Fibroblast of skin of back (primary cell): Measurements from ENCODE around the gene GRAMD1C. TPM values are rescaled to one million over a fixed set of nuclear protein-coding genes. Genes with fewer than 3 reads are reported as not detected.
"Not testable (repeated sequence)": the region's sequence is repeated elsewhere in the genome, so short reads cannot be mapped to it uniquely, and the experiment has no call there.

ENCODE experiments used
- DNase-seq: peaks from one replicate; pipeline ENCODE4 v3.0.0-alpha.2; 2013
- polyA plus RNA-seq, 2 experiments: library from polyadenylated mRNA; unstranded; fragments of 120-200 nt; gene quantifications; one replicate each; pipeline ENCODE4 v1.2.1, GENCODE V29; 2013; ENCODE audit not compliant: insufficient read length in 2 of 2

The GRAMD1C gene
- polyA plus RNA-seq (2013, experiment 1 of 2; ENCODE audit: insufficient read length) = 1.9 TPM
- polyA plus RNA-seq (2013, experiment 2 of 2; ENCODE audit: insufficient read length) = 1.9 TPM

DNA sequence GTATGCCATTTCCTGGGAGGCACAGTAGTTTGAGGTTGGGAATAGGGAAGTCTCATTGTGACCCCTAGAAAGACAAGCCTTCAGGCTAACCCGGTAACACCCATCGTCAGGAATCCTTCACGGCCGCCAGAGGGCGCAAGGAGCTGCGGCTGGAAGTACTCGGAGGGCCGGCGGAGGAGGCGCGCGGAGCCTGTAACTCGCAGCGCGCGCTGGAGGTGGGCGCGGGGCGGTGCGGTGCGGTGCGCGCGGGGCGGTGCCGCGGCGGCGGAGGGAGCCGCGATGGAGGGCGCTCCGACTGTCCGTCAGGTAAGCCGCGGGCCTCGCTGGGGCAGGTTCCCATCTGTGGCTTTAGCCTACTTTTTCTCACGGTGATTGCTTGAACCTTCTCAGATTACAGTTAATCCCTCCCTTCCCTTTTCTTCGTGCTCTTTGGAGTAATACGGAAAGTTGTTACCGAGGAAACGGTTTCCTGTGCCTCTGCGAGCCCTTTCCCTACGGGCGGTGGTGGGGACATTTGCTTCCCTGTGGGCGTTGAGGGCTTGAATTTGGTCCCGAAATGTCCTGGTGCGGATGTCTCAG lies at the start of gene GRAMD1C:
GRAMD1C (plus strand) TSS at position 158 of the 579 bp plus-strand sequence; CDS start at position 280, 122 bp downstream.
- DNase-seq = peak; percentile 86

DNA sequence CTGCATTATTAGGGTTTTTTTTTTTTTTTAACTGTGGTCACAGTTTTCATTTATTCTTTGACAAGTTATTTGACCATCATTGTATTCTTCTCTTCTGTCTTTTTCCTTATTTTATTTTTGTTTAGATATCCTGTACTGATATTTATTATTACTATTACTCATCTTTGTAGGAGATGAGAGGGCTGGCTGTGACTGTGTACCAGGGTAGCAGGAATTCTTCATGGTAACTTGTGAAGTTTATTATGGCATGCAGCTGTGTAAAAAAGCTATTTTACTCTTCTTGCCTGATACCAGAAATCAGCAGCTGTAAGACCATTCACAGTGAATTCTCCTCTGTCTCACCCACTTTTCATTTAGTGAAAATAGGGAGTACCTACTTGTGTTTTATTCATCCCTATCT lies 47.2 kb upstream of the GRAMD1C start:
- DNase-seq = peak; percentile 10

DNA sequence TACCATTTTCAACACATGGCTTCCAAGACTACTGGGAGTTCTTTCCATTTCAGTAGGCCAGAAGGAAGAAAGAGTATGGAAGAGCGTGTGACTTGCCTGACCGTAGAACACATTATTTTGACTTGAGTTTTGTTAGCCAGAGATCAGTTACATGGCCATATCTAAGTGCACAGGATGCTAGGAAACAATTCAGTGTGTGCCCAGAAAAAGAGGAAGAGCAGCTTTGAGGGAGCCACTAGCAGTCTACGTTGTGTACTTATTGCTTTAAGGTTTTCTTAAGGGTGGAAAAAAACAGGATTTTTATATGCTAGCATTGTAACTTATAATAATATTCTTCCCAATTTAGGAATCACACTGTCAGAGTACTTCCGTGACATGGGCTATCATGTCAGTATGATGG lies 44.1 kb upstream of the GRAMD1C start:
- no peak for DNase-seq

DNA sequence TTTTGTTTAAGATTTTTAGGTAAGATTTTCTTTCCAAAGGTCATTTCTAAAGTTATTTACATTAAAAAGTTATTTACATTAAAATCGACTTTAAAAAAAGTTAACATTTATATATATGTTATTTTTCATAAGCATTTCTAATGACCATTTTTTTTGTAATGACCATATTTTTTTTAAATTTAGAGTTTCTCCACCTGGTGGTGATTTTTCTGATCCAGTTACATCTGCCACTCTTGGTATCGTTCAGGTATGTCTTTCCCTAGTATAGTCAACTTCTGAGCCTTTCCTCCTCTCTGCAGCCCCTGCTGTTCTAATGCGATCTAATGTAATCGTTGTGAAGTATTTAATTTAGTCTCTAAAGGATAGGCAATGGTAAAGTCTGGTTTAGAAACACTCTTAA lies 42.9 kb upstream of the GRAMD1C start:
- no peak for DNase-seq

DNA sequence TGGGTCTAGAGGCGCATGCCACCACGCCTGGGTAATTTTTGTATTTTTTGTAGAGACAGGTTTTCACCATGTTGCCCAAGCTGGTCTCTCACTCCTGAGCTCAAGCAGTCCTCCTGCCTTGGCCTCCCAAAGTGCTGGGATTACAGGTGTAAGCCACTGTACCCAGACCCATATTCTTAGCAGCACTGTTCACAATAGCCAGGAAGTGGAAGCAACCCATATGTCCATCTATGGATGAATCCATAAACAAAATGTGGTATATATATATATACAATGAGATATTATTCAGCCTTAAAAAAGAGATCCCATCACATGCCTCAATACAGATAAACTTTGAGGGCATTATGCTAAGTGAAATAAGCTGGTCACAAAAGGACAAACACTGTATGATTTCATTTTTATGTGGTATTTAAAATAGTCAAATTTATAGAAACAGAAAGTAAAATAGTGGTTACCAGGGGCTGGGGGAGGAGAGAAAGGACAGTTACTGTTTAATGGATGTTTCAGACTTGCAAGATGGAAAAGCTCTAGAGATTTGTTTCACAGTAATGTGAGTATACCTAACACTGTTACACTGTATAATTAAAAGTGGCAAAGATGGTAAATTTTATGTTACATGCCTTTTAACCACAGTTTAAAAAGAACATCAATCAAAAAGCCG lies 35.7 kb upstream of the GRAMD1C start:
- no peak for DNase-seq

DNA sequence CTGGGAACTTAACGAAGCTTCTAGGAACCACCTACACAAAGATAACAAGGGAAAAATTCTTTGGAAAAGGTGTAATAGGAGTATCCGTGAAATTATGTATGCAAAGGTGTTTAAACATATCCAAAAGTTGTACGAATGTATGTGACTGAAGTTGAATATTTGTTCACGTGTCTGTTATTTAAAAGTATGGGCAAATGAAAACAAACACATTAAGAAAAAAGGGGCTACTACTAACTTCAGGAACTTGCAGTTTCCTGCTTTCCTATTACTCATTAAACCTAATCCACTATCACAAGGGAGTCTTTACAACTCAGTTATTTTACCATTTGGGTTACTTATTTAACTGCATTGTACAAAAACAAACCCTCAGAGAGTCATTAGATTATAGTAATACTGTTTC lies 33.9 kb upstream of the GRAMD1C start:
- no peak for DNase-seq

DNA sequence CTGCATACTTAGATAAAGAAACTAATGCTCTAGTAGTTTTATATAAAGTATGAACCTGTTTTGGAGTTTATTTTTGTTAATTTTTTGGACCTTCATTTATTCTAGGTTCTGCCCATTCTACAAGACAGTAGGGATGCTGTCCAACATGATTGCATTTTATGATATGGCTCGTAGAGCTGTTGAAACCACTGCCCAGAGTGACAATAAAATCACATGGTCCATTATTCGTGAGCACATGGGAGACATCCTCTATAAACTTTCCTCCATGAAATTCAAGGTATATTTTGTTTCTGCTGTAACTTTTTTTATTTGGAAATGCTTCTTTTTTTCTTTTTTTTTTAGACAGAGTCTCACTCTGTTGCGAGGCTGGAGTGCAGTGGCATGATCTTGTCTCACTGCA lies 33.3 kb upstream of the GRAMD1C start:
- no peak for DNase-seq

DNA sequence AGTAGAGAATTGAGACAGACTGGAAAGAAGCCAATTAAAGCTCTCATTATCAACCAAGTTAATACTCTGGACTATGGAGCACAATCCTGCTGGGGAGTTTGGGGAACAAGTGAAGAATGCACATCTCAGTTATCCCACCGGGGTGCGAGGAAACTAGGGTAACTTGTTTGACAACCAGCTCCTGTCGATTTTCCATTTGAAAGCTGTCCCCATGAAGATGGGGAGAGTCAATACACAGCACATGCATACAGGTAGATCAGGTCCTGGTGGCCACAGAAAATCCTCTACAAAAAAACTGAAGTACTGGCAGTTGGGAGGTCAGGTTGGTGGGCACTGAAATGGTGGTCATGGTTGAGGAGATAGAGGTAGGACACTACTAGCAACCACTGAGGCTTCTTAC lies 25.7 kb upstream of the GRAMD1C start:
- no peak for DNase-seq

DNA sequence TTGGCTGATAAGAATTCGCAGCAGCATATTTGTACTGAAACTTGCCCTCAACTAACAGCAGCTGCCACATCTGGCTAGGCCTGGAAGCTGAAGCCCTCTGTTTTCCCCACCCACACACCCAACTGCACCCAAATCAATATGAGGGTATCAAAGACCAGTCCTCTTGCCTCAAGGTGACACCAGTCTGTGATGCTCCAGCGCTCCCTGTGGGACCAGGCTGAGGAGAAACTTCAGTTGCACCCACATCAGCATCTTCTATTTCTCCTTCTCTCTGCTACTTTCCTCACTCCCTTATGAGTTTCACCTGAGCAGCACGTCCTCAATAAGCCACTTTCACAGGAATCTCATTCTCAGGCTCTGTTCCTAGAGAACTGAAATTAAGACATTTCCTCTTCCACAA lies 18.7 kb upstream of the GRAMD1C start:
- DNase-seq = no peak

DNA sequence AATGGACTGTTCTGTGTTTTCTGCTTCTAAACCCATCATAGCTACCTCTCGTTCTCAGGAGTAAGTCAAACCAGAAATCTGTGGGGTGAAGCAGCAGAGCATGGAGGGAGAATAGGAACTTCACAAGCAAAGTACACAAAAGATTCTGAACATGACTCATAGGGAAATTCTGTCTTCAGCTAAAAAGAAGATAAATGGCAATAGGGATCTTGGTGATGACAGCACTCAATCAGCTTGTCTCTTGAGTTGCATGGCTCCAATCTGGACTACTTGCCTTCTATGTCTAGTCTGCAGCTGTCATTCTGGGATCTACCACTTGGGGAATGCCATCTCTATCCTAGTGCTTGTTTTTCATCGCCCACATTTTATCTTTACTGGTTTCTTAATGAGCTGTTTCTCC lies 13.5 kb upstream of the GRAMD1C start:
- DNase-seq = peak; percentile 30

DNA sequence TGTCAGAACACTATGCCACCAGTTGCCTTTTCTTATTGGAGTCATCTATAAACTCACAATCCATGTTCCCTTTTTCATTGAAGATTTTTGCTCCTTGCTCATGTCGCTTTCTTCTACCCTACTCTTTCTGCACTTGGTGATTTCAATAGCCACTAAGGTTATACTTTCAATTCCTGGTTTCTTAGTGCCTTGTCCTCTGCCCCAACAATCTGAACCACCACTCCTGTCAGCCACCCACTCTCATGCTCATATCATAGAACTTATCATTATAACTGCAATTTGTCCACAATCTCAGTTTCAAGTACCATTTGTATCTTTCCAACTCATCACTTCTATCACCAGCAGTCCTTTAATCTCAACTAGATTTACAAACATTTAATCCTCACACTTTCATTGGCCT lies 10.0 kb upstream of the GRAMD1C start:
- DNase-seq = no peak

DNA sequence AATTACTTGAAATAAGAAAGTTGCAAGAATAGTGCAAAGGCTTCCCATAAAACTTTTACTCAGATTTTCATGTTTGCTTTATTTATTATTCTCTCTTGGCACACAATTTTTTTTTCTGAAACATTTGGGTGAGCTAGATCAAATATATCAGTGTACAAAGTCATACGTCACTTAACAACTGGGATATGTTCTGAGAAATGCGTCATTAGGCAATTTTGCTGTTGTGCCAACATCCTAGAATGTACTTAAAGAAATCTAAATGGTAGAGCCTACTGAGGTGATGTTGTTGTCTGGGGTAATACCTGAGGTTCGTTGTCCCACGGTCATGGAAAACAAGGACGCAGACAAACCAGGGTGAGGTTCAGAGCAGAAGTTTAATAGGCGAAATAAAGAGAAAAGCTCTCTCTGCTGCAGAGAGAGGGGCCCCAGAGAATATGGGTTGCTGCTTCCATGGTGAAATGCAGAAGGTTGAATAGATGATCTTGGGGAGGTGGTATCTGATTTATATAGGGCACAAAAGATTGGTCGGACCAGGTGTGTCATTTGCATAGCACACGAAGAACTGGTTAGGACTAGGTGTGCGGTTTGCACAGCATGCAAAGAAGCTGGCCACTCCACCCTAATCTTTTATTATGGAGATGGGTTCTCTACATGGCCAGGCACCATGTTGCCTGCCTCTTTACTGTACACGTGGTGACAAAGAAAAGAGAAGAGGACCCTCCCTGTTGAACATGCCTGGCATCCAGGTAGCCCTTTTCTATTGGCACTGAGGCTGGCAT lies 8.8 kb upstream of the GRAMD1C start:
- no peak for DNase-seq

DNA sequence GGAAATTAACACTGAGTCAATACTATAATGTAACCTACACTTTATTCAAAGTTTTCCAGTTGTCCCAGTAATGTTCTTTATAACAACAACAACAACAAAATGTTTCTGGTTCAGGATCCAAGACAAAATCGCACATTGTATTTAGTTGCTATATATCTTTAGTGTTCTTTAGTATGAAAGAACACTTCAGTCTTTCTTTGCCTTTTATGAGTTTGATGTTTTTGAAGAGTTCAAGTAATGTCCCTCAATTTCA lies 7.6 kb upstream of the GRAMD1C start:
- no peak for DNase-seq

DNA sequence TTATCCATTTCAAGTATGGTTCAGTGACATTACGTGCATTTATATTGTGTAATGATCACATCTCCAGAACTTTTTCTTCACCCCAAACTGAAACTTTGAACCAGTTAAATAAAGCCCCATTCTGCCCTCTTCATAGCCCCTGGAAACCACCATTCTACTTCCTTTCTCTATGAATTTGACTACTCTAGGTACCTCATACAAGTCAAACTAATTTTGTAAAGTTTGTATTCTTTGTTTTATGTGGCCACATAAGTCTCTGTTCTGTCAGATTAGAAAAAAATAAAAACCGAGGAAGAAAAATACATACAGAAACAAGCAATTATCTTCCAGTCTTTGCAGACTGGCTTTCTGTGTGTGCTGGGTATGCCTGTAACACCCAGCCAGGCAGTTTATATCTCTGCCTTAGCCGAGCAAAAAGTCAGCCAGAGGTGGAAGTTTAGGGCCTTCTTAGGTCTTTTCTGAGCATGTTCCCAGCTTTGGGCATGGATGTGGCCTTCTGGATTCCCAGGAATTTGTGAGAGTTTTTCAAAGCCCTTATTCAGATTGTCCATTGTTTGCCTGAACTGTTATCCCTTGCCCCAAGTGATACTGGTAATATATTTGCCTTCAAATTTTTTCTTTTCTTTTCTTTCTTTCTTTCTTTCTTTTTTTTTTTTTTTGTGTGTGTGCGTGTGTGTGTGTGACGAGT lies 6.0 kb upstream of the GRAMD1C start:
- DNase-seq = peak; percentile 53

DNA sequence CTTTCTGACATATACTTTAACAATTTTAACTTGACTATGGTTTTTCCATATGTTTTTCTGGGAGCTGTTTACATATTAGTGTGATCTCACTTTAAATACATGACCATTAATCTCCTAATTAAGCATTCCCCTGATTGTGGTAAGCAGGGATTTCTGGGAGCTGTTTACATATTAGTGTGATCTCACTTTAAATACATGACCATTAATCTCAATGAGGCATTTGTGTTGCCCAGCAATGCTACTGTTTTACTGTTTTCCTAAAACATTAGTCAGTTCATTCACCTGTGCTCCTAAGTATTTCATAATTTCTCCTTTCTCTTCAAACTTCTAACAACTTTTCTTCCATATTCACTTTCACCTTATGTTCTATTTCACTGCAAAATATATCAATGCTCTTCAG lies 3.6 kb upstream of the GRAMD1C start:
- no peak for DNase-seq

DNA sequence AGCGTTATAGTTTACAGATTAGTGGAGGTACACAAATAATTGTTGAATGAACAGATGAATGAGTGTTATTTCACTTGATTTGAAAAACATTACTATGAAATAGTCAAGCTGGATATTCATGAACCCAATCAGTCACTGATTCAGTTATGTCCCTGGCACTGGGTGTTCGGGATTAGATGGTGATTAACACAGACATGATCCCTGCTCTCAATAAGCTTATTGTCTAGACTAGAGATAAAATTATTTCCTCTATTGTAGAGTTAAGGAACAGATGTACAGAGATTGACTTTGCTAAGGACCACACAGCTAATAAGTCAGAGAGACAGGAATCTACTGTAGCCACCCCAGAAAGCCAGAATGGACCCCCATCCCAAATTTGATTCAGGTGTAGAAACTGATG lies 963 bp downstream of the GRAMD1C start:
- DNase-seq = no peak

DNA sequence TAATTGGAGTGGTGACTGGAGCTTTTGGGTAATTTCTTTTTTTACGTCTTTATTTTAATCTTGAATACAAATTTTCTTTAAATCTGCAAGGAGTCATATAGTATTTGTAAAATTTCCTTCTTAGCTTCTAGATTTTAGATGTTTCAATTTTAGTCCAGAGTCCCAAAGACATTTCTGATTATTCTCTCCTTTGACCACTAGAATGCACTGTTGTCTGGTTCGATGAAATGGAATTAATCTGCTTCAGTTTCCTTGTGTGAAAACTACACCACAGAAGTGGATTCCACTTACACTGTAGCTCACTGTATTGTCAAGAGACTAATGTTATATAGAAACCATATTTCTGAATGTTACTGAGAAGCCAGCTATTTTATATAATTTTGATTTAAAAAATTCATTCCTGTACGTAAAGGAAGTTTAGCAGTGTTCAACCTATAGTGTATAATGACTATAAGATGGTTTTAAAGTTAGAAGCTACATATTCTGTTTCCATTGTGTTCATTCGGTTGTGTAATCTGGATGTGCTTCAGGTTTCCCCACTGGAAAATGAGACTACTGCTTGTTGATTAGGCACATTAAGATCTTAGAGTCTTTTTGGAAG lies 6.1 kb downstream of the GRAMD1C start:
- peak; percentile 50 for DNase-seq

DNA sequence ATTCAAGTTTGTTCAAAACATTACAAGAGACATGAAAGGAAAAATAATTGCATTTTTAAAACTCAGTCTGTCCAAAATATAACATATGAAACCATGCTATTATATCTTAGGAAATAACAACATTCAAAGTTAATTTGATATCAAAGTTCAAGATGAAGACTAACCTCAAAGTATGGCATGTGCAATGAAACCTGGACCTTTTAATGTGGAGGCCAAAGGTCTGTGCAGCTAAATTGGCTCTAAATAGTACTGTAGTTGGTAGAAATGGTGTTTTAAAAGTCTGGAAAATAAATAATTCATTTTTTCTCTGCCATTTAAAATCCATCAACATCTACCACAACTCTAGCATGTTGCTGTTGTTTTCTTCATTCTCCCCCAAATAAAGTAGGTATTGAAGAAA lies 8.7 kb downstream of the GRAMD1C start:
- DNase-seq = no peak

DNA sequence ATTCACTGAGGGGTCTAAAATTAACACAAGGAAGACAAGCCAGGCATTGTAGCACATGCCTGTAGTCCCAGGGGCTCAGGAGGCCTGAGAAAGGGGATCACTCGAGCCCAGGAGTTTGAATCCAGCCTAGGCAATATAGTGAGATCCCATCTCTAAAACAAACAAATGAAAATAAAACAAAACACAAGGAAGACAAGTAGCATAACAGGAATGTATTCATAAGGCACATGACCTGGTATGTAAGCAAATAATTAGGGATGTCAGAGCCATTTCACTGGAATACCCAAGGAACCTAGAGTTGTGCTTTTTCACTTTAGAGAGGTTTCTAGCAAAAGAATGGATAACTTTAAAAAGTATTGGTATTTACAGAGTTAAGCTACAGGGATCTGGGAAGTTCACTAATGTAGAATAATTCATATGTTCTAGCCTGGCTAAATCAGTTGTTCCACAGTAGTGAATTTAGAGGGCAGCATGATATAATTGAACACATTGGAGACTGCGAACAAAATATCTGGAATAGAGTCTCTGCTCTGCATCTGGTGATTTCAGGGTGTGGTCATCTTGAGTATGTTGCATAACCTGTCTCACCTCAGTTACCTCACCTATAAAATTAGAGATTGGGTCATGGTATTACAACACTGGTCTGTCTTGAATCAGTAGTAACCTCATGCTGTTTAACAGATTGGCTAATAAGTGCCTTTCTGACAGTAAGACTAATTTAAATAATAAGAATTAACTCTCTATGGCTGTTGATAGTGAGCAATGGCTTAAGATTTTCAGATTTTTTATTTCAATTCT lies 9.3 kb downstream of the GRAMD1C start:
- peak; percentile 7 for DNase-seq

DNA sequence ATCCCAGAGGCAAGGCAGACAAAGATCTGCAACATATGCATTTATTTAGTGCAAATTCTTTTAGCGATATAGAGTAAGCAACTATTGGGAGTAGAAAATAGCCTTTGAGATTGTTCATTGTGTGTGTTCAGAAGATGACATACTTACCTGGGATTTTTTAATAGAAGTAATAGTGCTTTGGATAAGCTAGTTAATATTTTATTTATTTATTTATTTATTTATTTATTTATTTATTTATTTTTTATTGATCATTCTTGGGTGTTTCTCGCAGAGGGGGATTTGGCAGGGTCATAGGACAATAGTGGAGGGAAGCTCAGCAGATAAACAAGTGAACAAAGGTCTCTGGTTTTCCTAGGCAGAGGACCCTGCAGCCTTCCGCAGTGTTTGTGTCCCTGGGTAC lies 10.5 kb downstream of the GRAMD1C start:
- DNase-seq = not testable (repeated sequence)

DNA sequence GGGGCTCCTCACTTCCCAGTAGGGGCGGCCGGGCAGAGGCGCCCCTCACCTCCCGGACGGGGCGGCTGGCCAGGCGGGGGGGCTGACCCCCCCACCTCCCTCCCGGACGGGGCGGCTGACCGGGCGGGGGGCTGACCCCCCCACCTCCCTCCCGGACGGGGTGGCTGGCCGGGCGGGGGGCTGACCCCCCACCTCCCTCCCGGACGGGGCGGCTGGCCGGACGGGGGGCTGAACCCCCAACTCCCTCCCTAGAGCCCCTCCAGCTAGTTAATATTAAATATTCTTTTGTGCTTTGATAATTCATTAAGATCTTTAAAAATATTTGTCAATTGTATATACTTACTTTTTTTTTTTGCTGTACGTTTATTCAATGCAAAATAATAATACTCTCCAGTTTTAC lies 11.3 kb downstream of the GRAMD1C start:
- DNase-seq = not testable (repeated sequence)

DNA sequence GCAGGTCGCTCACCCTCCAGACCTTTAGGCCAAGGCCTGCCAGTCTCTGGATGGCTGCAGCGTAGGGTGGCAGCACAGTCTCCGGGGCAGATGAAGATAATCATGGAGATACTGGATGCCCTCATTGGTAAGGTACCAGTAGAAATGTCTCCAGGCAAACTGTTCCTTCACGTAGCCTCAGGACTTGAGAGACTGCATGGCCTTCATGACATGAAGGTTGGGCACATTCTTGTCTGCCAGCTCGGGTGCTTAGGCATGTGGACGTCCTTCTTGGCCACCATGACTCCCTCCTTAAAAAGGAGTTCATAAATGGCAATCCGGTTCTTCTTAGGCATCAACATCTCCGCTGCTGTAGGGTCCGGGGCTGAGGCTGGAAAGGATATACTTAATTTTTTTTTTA lies 11.8 kb downstream of the GRAMD1C start:
- not testable (repeated sequence) for DNase-seq
